ENCODE data around the gene MYRIP.

Gene MYRIP

GRCh38 chr3:39989746-39990145 lies 180.3 kb downstream of the MYRIP start:
- DNase-seq (ENCODE audit: low spot score), result no peak
- H2BK12ac ChIP-seq (ENCODE audit: low read length), result no peak overlapping the region
- no peak overlapping the region for H4K91ac ChIP-seq (ENCODE audit: low read depth, low read length, poor library complexity)
- H2BK5ac ChIP-seq (ENCODE audit: low read length), result no peak overlapping the region
- no peak overlapping the region for H3K23ac ChIP-seq (ENCODE audit: low read depth, low read length, poor library complexity)
- H3K4me2 ChIP-seq (ENCODE audit: insufficient read depth, low read length, poor library complexity, severe bottlenecking), result no peak overlapping the region
- no peak overlapping the region for H2BK15ac ChIP-seq (ENCODE audit: low read length)
- no peak overlapping the region for H4K8ac ChIP-seq (ENCODE audit: low read depth, low read length)
- no peaks in the 10 kb centered on the region for H3K36me3 ChIP-seq (replicated peaks in 1 of 2; ENCODE audit: control insufficient read depth in 2 of 2, insufficient read depth in 2 of 2, low read length in 2 of 2)
- peaks cover 0 to 8% of the 10 kb centered on the region in 2 donors for H3K9me3 ChIP-seq (replicated peaks in 1 of 2; ENCODE audit: control insufficient read depth in 2 of 2, insufficient read depth in 1 of 2, low read depth in 1 of 2, low read length in 2 of 2)
- no peaks in the 10 kb centered on the region for H3K27me3 ChIP-seq (ENCODE audit: control insufficient read depth in 3 of 3, insufficient read depth in 3 of 3, low read depth in 1 of 3, low read length in 3 of 3)
- no peak overlapping the region for H2AK5ac ChIP-seq (ENCODE audit: low read depth, low read length)
- no peak overlapping the region for H3K4ac ChIP-seq (ENCODE audit: low read length)
- H3K4me1 ChIP-seq (ENCODE audit: control insufficient read depth in 2 of 2, insufficient read depth in 1 of 2, low read depth in 1 of 2, low read length in 2 of 2), result no peaks in the 10 kb centered on the region
- H3K18ac ChIP-seq (ENCODE audit: low read length), result no peak overlapping the region
- no peaks in the 10 kb centered on the region for H3K79me1 ChIP-seq (ENCODE audit: low read depth, low read length)
- no peak overlapping the region for H3K4me3 ChIP-seq (ENCODE audit: low read length in 2 of 2)
- no CpG with 5 or more reads among the region's 3 CpGs for WGBS, 2 donors (ENCODE audit: extremely low coverage in 2 of 2, insufficient read length in 2 of 2, insufficient replicate concordance in 1 of 2)
- H3K9ac ChIP-seq (ENCODE audit: low read depth, low read length, poor library complexity), result no peak overlapping the region
- no peak overlapping the region for H3K14ac ChIP-seq (ENCODE audit: low read length)
- no peak overlapping the region for H3K27ac ChIP-seq (replicated peaks; ENCODE audit: low read length)
- H2BK120ac ChIP-seq (ENCODE audit: low read depth, low read length), result no peak overlapping the region
- no peak overlapping the region for H2AFZ ChIP-seq (ENCODE audit: low read length)

GRCh38 chr3:39990532-39990931 lies 181.1 kb downstream of the MYRIP start:
- H3K9ac ChIP-seq (ENCODE audit: low read depth, low read length, poor library complexity), result no peak overlapping the region
- H3K79me1 ChIP-seq (ENCODE audit: low read depth, low read length), result no peaks in the 10 kb centered on the region
- no peak overlapping the region for H3K18ac ChIP-seq (ENCODE audit: low read length)
- H3K27me3 ChIP-seq (ENCODE audit: control insufficient read depth in 3 of 3, insufficient read depth in 3 of 3, low read depth in 1 of 3, low read length in 3 of 3), result no peaks in the 10 kb centered on the region
- no peak overlapping the region for H3K4me3 ChIP-seq (ENCODE audit: low read length in 2 of 2)
- H2BK15ac ChIP-seq (ENCODE audit: low read length), result no peak overlapping the region
- H2BK12ac ChIP-seq (ENCODE audit: low read length), result no peak overlapping the region
- H3K4me2 ChIP-seq (ENCODE audit: insufficient read depth, low read length, poor library complexity, severe bottlenecking), result no peak overlapping the region
- no peak overlapping the region for H4K8ac ChIP-seq (ENCODE audit: low read depth, low read length)
- no peak overlapping the region for H3K23ac ChIP-seq (ENCODE audit: low read depth, low read length, poor library complexity)
- no peaks in the 10 kb centered on the region for H3K4me1 ChIP-seq (ENCODE audit: control insufficient read depth in 2 of 2, insufficient read depth in 1 of 2, low read depth in 1 of 2, low read length in 2 of 2)
- DNase-seq (ENCODE audit: low spot score), result peak; percentile 17
- no peak overlapping the region for H2AK5ac ChIP-seq (ENCODE audit: low read depth, low read length)
- no peak overlapping the region for H2BK120ac ChIP-seq (ENCODE audit: low read depth, low read length)
- H3K14ac ChIP-seq (ENCODE audit: low read length), result no peak overlapping the region
- H3K9me3 ChIP-seq (replicated peaks in 1 of 2; ENCODE audit: control insufficient read depth in 2 of 2, insufficient read depth in 1 of 2, low read depth in 1 of 2, low read length in 2 of 2), result peaks cover 0 to 8% of the 10 kb centered on the region in 2 donors
- H3K36me3 ChIP-seq (replicated peaks in 1 of 2; ENCODE audit: control insufficient read depth in 2 of 2, insufficient read depth in 2 of 2, low read length in 2 of 2), result no peaks in the 10 kb centered on the region
- no peak overlapping the region for H2AFZ ChIP-seq (ENCODE audit: low read length)
- WGBS, 2 donors (ENCODE audit: extremely low coverage in 2 of 2, insufficient read length in 2 of 2, insufficient replicate concordance in 1 of 2), result no CpG with 5 or more reads among the region's 1 CpG
- H4K91ac ChIP-seq (ENCODE audit: low read depth, low read length, poor library complexity), result no peak overlapping the region
- no peak overlapping the region for H3K27ac ChIP-seq (replicated peaks; ENCODE audit: low read length)
- no peak overlapping the region for H2BK5ac ChIP-seq (ENCODE audit: low read length)
- no peak overlapping the region for H3K4ac ChIP-seq (ENCODE audit: low read length)

- Histone ChIP-seq H2AFZ (ENCODE audit: low read length) (no peak overlapping the region), H2BK5ac (ENCODE audit: low read length) (no peak overlapping the region), H4K91ac (ENCODE audit: low read depth, low read length, poor library complexity) (no peak overlapping the region), H2AK5ac (ENCODE audit: low read depth, low read length) (no peak overlapping the region), H3K4me3 (ENCODE audit: low read length in 2 of 2) (no peak overlapping the region), H3K9ac (ENCODE audit: low read depth, low read length, poor library complexity) (no peak overlapping the region), H3K23ac (ENCODE audit: low read depth, low read length, poor library complexity) (no peak overlapping the region), H2BK15ac (ENCODE audit: low read length) (no peak overlapping the region), H3K9me3 (replicated peaks in 1 of 2; ENCODE audit: control insufficient read depth in 2 of 2, insufficient read depth in 1 of 2, low read depth in 1 of 2, low read length in 2 of 2) (no peaks in the 10 kb centered on the region), H3K18ac (ENCODE audit: low read length) (no peak overlapping the region), H3K4me2 (ENCODE audit: insufficient read depth, low read length, poor library complexity, severe bottlenecking) (no peak overlapping the region), H3K14ac (ENCODE audit: low read length) (no peak overlapping the region), H3K27me3 (ENCODE audit: control insufficient read depth in 3 of 3, insufficient read depth in 3 of 3, low read depth in 1 of 3, low read length in 3 of 3) (no peaks in the 10 kb centered on the region), H3K36me3 (replicated peaks in 1 of 2; ENCODE audit: control insufficient read depth in 2 of 2, insufficient read depth in 2 of 2, low read length in 2 of 2) (no peaks in the 10 kb centered on the region), H2BK12ac (ENCODE audit: low read length) (no peak overlapping the region), H2BK120ac (ENCODE audit: low read depth, low read length) (no peak overlapping the region), H4K8ac (ENCODE audit: low read depth, low read length) (no peak overlapping the region), H3K4ac (ENCODE audit: low read length) (no peak overlapping the region), H3K4me1 (ENCODE audit: control insufficient read depth in 2 of 2, insufficient read depth in 1 of 2, low read depth in 1 of 2, low read length in 2 of 2) (no peaks in the 10 kb centered on the region), H3K79me1 (ENCODE audit: low read depth, low read length) (no peaks in the 10 kb centered on the region), H3K27ac (replicated peaks; ENCODE audit: low read length) (no peak overlapping the region)
- no CpG with 5 or more reads among the region's 3 CpGs for WGBS, 2 donors (ENCODE audit: extremely low coverage in 2 of 2, insufficient read length in 2 of 2, insufficient replicate concordance in 1 of 2)
- DNase-seq (ENCODE audit: low spot score), result no peak
Measured at GRCh38 chr3:40008796-40009195, 199.4 kb downstream of the MYRIP start.

- Histone ChIP-seq H3K18ac (ENCODE audit: low read length) (no peak overlapping the region), H2BK15ac (ENCODE audit: low read length) (no peak overlapping the region), H3K27ac (replicated peaks; ENCODE audit: low read length) (no peak overlapping the region), H2BK12ac (ENCODE audit: low read length) (no peak overlapping the region), H3K14ac (ENCODE audit: low read length) (no peak overlapping the region), H4K91ac (ENCODE audit: low read depth, low read length, poor library complexity) (no peak overlapping the region), H2BK5ac (ENCODE audit: low read length) (no peak overlapping the region), H3K36me3 (replicated peaks in 1 of 2; ENCODE audit: control insufficient read depth in 2 of 2, insufficient read depth in 2 of 2, low read length in 2 of 2) (no peaks in the 10 kb centered on the region), H3K4ac (ENCODE audit: low read length) (no peak overlapping the region), H3K27me3 (ENCODE audit: control insufficient read depth in 3 of 3, insufficient read depth in 3 of 3, low read depth in 1 of 3, low read length in 3 of 3) (no peaks in the 10 kb centered on the region), H3K79me1 (ENCODE audit: low read depth, low read length) (no peaks in the 10 kb centered on the region), H3K4me2 (ENCODE audit: insufficient read depth, low read length, poor library complexity, severe bottlenecking) (no peak overlapping the region), H4K8ac (ENCODE audit: low read depth, low read length) (no peak overlapping the region), H3K23ac (ENCODE audit: low read depth, low read length, poor library complexity) (no peak overlapping the region), H3K4me3 (ENCODE audit: low read length in 2 of 2) (no peak overlapping the region), H2BK120ac (ENCODE audit: low read depth, low read length) (no peak overlapping the region), H2AK5ac (ENCODE audit: low read depth, low read length) (no peak overlapping the region), H3K9me3 (replicated peaks in 1 of 2; ENCODE audit: control insufficient read depth in 2 of 2, insufficient read depth in 1 of 2, low read depth in 1 of 2, low read length in 2 of 2) (no peaks in the 10 kb centered on the region), H3K9ac (ENCODE audit: low read depth, low read length, poor library complexity) (no peak overlapping the region), H3K4me1 (ENCODE audit: control insufficient read depth in 2 of 2, insufficient read depth in 1 of 2, low read depth in 1 of 2, low read length in 2 of 2) (no peaks in the 10 kb centered on the region), H2AFZ (ENCODE audit: low read length) (no peak overlapping the region)
- no CpG with 5 or more reads among the region's 2 CpGs for WGBS, 2 donors (ENCODE audit: extremely low coverage in 2 of 2, insufficient read length in 2 of 2, insufficient replicate concordance in 1 of 2)
- no peak for DNase-seq (ENCODE audit: low spot score)
Measured at GRCh38 chr3:40009991-40010390, 200.6 kb downstream of the MYRIP start.
